GM18517 (cell line): ENCODE measurements around the gene UGT1A9.

Source experiments
- ATAC-seq: cut with Tn5 transposase; IDR thresholded peaks from one replicate; pipeline ENCODE4 v1.9.1; 2021; ENCODE audit warnings: mild to moderate bottlenecking, moderate library complexity; ENCODE audit not compliant: unreplicated experiment

UGT1A9 gene

GRCh38 chr2:233814056-233814835, 142.5 kb downstream of the UGT1A9 start:
- ATAC-seq, result no peak

GRCh38 chr2:233815861-233816260, 144.2 kb downstream of the UGT1A9 start:
- ATAC-seq, result no peak

- no peak for ATAC-seq
Measured at GRCh38 chr2:233816334-233816733, 144.6 kb downstream of the UGT1A9 start.

- ATAC-seq, result no peak
Measured at GRCh38 chr2:233816771-233817170, 145.1 kb downstream of the UGT1A9 start.

- no peak for ATAC-seq
Measured at GRCh38 chr2:233817361-233817911, 145.7 kb downstream of the UGT1A9 start.

GRCh38 chr2:233817995-233818638, 146.4 kb downstream of the UGT1A9 start:
- no peak for ATAC-seq

- no peak for ATAC-seq
Measured at GRCh38 chr2:233818639-233819621, 147.2 kb downstream of the UGT1A9 start.

- ATAC-seq, result no peak
Measured at GRCh38 chr2:233819884-233820773, 148.4 kb downstream of the UGT1A9 start.

GRCh38 chr2:233820774-233821105, 149.0 kb downstream of the UGT1A9 start:
- ATAC-seq, result no peak

- no peak for ATAC-seq
Measured at GRCh38 chr2:233821196-233821595, 149.5 kb downstream of the UGT1A9 start.

- ATAC-seq, result no peak
Measured at GRCh38 chr2:233821709-233822100, 150.0 kb downstream of the UGT1A9 start.

- no peak for ATAC-seq
Measured at GRCh38 chr2:233822101-233822771, 150.5 kb downstream of the UGT1A9 start.
